T-helper 22 cell (primary cell): ENCODE data around the gene SYVN1.

Experiments
- DNase-seq: peaks from one replicate; pipeline ENCODE4 v3.0.0-alpha.2; 2020; ENCODE audit warnings: low read depth

SYVN1 gene

DNA sequence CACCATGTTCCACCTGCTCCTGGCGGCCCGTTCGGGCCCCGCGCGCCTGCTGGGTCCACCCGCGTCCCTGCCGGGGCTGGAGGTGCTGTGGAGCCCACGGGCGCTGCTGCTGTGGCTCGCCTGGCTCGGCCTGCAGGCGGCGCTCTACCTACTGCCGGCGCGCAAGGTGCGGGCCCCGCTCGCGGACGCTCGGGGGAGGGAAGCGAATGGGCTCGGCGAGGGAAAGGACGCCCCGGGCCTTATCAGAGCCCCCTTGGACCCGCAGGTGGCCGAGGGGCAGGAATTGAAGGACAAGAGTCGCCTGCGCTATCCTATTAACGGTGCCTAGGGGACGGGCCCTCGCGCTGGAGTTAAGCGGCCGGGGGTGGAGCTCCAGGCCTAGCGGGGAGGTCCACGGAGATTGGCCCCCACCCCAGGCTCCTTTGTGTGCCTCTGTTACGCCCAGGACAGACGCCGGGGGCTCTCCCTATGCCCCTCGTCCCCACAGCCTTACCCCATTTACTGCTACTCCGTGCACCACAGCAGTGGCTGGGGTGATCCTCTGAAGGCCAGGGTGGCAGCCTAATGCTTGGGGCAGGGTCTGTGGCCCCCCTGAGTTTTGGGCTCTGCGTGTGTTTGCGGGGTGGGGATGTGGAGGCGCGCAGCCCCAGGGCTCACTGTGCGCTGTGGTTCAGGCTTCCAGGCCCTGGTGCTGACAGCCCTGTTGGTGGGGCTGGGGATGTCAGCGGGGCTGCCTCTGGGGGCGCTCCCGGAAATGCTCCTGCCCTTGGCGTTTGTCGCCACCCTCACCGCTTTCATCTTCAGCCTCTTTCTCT, 21.6 kb downstream of the SYVN1 start:
- DNase-seq: peak; percentile 49

DNA sequence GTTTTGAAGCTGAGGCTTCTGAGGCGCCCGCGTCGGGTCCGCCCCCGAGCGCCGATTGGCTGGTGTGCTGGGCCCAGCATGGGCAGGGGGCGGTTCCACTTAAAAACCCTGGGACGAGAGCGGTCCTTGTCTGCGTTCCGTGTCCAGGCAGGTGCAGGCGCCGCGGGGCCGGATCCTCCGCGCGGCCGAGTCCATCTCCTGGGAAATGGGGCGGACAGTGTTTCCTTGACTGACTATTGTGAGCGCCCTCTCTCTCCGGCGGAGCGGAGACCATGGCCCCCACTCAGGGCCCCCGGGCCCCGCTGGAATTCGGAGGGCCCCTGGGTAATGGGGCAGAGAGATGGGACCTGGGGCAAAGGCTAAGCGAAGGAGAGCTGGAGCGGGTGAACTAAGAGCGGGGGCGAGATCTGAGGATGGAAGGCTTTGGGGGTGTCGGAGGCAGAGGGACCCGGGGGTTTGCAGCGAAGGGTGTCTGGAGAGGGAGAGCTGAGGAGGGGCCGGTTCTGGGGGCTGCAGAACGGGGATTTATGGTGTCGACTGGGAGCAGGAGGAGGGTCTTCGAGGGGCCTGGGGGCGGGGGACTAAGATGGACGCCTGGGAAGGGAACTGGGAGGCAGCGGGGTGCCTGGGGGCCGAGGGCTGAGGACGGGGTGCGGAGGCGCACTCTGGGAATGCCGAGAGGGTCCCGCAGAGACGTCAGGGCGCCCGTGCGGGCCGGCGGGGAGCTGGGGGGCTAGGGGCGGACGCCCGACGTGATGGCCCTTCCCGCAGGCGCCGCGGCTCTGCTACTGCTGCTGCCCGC, 22.4 kb downstream of the SYVN1 start, which contains the start of gene TM7SF2:
Gene TM7SF2, plus strand, starts transcription at position 129 of the 802 bp plus-strand sequence. Its CDS starts 144 bp downstream, at position 273.
- DNase-seq: peak; percentile 92

DNA sequence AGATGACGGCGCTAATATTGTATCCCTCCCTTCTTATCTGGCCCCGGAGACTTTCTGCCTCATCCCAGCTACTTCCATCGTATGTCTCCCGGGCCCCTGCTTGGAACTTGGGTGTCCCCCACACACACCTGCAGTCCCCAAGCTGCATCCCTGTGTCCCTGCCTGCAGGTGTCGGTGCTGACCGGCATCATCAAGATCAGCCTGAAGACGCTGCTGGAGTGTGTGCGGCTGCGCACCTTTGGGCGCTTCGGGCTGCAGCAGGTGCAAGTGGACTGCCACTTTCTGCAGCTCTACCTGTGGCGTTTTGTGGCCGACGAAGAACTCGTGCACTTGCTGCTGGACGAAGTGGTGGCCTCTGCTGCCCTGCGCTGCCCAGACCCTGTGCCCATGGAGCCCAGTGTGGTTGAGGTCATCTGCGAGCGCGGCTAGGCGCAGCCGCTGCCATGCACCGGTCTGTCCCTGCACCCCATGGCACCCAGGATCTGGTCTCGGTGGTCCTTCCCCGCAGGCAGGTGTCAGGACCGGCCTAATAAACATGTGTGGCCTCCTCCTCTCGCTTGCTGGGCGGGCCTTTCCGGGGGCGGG, 23.1 kb downstream of the SYVN1 start:
- DNase-seq: no peak

GRCh38 chr11:65110354-65110861, 23.9 kb downstream of the SYVN1 start:
- peak; percentile 78 for DNase-seq

DNA sequence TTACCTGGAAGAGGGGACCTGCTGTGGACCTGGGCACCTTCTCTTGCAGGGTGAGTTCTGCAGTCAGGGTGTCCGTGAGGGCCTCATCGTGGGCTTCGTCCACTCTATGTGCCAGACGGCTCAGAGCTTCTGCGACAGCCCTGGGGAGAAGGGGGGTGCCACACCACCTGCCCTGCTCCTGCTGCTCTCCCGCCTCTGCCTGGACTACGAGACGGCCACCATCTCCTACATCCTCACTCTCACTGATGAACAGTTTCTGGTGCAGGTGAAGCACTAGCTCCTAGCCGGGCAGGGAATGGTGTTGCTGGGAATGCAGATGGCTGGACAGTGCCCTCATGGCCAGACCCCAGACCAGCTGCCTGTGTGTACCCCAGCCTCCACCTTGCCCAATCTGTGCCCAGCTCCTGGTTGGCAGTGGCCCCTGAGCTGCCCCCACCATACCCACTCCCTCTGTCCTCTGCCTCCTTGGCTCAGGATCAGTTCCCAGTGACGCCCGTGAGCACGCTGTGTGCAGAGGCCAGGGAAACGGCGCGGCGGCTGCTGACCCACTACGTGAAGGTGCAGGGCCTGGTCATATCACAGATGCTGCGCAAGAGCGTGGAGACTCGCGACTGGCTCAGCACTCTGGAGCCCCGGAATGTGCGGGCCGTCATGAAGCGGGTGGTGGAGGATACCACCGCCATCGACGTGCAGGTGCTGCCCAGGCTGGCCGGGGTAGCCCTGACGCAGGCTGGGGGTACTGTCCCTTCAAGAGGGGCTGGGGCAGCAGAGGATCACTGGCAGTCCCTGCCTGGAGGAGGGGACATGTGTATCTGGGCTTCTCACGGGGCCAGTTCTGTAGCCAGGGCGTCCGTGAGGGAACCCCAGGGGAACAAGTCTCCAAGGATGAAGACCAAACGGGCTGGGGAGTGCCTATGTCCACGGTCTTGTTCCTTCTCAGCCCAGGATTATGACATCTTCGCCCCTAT, 24.8 kb downstream of the SYVN1 start:
- no peak for DNase-seq

DNA sequence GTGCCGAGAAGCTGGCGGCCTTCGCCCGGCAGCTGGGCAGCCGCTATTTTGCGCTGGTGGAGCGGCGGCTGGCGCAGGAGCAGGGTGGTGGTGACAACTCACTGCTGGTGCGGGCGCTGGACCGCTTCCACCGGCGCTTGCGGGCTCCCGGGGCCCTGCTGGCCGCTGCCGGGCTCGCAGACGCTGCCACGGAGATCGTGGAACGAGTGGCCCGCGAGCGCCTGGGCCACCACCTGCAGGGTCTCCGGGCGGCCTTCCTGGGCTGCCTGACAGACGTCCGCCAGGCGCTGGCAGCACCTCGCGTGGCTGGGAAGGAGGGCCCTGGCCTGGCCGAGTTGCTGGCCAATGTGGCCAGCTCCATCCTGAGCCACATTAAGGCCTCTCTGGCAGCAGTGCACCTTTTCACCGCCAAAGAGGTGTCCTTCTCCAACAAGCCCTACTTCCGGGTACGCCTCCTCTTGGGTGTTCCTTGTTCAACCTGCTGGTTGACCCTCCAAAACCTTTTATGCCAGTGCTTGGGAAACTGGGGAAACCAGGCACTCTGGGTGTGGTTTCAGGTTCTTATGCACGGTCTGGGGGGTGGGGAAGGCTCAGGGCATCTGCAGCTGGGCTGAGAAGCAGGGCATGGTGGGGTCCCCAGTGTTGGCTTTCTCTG, 25.7 kb downstream of the SYVN1 start:
- no peak for DNase-seq

- DNase-seq: no peak
These were observed 26.4 kb downstream of the SYVN1 start for GRCh38 chr11:65107751-65108468.

DNA sequence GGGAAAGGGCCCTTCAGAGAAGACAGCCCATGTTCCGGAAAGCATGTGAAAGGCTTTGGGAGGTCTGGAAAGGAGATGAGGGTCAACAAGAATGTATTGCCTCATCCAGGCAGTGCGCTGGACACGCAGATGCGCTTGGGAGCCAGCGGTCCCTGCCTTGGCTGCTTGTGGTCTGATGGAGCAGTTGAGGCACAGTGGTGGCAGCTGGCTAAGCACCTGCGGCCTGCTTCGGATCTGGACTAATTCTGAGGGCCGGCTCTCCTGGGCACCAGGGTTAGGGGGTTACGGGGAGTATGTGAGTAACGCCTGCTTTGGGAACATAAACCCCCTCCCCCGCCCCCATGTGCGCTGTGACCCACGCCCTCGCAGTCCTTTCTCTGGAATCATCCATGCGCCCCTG, 27.2 kb downstream of the SYVN1 start:
- no peak for DNase-seq

GRCh38 chr11:65104628-65105027, 29.7 kb downstream of the SYVN1 start:
- no peak for DNase-seq

GRCh38 chr11:65103476-65103875, 30.8 kb downstream of the SYVN1 start:
- DNase-seq: no peak

DNA sequence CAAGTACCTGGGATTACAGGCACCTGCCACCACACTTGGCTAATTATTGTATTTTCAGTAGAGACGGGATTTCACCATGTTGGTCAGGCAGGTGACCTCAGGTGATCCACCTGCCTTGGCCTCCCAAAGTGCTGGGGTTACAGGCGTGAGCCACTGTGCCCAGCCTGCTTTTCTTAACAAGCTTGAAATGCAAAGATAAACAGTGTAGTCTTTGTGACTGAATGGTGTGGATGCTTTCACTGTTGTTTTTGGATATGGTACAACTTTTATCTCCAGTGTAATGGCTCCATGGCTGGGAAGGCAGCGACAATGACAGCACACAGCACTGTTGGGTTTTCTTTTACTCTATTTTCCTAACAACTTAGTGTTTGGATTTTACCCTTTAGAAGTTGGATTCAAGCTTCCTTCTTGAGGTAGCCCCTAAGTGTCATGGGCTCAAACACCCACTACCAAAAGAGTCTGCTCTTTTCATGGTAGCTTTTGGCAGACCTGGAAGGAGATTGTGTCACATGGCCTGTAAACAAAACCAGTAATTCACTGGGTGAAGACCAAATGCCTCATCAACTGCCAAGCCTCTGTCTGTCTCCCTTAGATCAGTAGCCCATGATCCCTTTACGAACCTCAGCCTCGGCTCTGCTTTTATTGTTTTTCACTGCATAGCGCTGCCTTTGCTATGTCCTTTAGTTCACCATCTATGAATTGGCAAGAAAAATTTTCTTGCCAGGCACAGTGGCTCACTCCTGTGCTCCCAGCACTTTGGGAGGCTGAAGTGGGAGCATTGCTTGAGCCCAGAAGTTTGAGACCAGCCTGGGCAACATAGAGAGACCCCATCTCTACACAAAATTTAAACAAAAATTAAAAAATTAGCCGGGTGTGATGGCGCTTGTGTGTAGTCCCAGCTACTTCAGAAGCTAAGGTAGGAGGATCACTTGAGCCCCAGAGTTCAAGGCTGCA, 31.9 kb downstream of the SYVN1 start:
- no peak for DNase-seq

GRCh38 chr11:65100674-65101350, 33.5 kb downstream of the SYVN1 start:
- no peak for DNase-seq

- DNase-seq: no peak
These were observed 37.4 kb downstream of the SYVN1 start for GRCh38 chr11:65096926-65097325.

DNA sequence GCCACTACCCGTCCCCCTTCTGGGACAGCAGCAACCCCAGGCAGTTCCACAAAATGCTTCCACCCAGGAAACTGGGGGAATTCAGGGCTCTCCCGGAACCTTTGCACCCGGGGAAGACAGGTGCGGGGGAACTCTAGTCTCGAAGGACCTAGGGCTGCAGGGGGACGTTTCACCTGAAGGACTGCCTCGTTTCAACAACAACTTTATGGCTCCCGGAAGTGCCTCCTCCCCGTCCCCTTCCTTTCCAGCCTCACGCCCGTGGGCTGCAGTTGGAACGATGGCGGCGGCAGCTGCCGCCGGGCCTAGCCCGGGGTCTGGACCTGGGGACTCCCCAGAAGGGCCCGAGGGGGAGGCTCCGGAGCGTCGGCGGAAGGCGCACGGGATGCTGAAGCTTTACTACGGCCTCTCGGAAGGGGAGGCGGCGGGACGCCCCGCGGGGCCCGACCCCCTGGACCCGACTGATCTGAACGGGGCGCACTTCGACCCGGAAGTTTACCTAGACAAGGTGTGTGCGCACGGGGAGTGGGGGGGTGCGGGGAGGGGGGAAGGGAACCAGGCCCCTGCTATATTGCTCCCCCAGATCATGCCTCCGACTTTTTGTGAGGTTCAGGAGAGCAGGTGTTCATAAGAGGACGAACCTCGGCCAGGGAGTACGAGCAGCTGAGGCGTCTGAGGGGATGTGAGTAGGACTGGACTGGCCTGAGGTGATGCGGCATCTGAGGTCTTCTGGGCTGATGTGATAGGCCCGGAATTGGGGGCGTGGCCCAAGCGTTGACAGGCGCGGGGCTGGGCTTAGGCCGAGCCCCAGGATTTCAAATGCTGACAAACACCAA, 38.1 kb downstream of the SYVN1 start, which contains the start of gene VPS51:
Gene VPS51, plus strand, starts transcription at position 241 of the 833 bp plus-strand sequence. Its CDS starts 37 bp downstream, at position 278.
- peak; percentile 74 for DNase-seq

- no peak for DNase-seq
These were observed 38.9 kb downstream of the SYVN1 start for GRCh38 chr11:65095427-65095826.

DNA sequence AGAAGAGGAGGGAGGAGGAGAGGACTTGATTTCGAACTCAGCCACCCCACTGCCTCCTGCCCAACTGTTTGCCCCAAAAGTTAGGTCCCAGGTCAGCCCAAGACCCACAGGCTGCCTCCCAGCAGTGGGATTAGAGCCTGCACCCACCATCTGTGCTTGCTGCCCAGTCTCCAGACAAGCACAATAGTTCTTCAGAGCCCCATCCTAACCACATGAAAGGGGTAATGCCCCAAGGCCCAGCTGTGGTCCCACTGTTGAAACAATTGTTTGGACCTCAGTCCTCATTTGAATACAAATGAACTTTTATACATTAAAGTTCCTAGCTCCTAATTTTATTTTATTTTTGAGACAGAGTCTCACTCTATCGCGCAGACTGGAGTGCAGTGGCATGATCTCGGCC, 43.7 kb downstream of the SYVN1 start:
- no peak for DNase-seq

- DNase-seq: no peak
These were observed 44.7 kb downstream of the SYVN1 start for GRCh38 chr11:65089621-65090020.
